Muscle layer of duodenum (tissue), 2 donors: ENCODE data around the gene TMEM163.
"Not testable (repeated sequence)": the region's sequence is repeated elsewhere in the genome, so short reads cannot be mapped to it uniquely, and the experiment has no call there.

Source experiments
- H3K27ac ChIP-seq: one replicate; pipeline ENCODE4 v1.7.0; 2013; ENCODE audit warnings: mild to moderate bottlenecking, low read length
- H3K27me3 ChIP-seq: one replicate; pipeline ENCODE4 v1.7.0; 2013; ENCODE audit warnings: low read depth, mild to moderate bottlenecking, control low read depth, low read length
- H3K36me3 ChIP-seq, 2 donors: one replicate each; pipeline ENCODE4 v1.7.0; 2013; ENCODE audit warnings: low read length in 2 of 2, control low read depth in 1 of 2, mild to moderate bottlenecking in 1 of 2; ENCODE audit not compliant: insufficient read depth in 2 of 2, control insufficient read depth in 1 of 2
- H3K4me1 ChIP-seq, 2 donors: one replicate each; pipeline ENCODE4 v1.7.0; 2013; ENCODE audit warnings: low read length in 2 of 2, mild to moderate bottlenecking in 2 of 2, control low read depth in 1 of 2, moderate library complexity in 1 of 2; ENCODE audit not compliant: insufficient read depth in 2 of 2, control insufficient read depth in 1 of 2
- H3K4me3 ChIP-seq, 2 donors: one replicate each; pipeline ENCODE4 v1.7.0; 2013; ENCODE audit warnings: low read length in 2 of 2, low read depth in 1 of 2, mild to moderate bottlenecking in 1 of 2
- H3K9me3 ChIP-seq, 2 donors: one replicate each; pipeline ENCODE4 v1.7.0; 2013; ENCODE audit warnings: low read length in 2 of 2, control low read depth in 1 of 2, mild to moderate bottlenecking in 1 of 2; ENCODE audit not compliant: control insufficient read depth in 1 of 2
- donor health status: healthy.

TMEM163 gene

GRCh38 chr2:134628453-134628852, 90.3 kb downstream of the TMEM163 start:
- H3K36me3 ChIP-seq: no peaks in the 10 kb centered on the region
- H3K4me3 ChIP-seq: no peak overlapping the region

GRCh38 chr2:134626781-134627180, 92.0 kb downstream of the TMEM163 start:
- Histone ChIP-seq H3K27ac (no peak overlapping the region), H3K4me1 (no peaks in the 10 kb centered on the region), H3K36me3 (no peaks in the 10 kb centered on the region), H3K9me3 (no peaks in the 10 kb centered on the region), H3K27me3 (no peaks in the 10 kb centered on the region), H3K4me3 (no peak overlapping the region)

More at GRCh38 chr2:134628453-134628852, 90.3 kb downstream of the TMEM163 start:
- Histone ChIP-seq H3K27ac (no peak overlapping the region), H3K27me3 (no peaks in the 10 kb centered on the region), H3K4me1 (no peaks in the 10 kb centered on the region), H3K9me3 (no peaks in the 10 kb centered on the region)

- H3K4me1 ChIP-seq: no peaks in the 10 kb centered on the region
- no peaks in the 10 kb centered on the region for H3K9me3 ChIP-seq
- H3K27me3 ChIP-seq: no peaks in the 10 kb centered on the region
- H3K36me3 ChIP-seq: no peaks in the 10 kb centered on the region
- H3K4me3 ChIP-seq: no peak overlapping the region
- H3K27ac ChIP-seq: no peak overlapping the region
These were observed 93.5 kb downstream of the TMEM163 start for GRCh38 chr2:134625311-134625710.

- Histone ChIP-seq H3K4me3 (no peak overlapping the region), H3K27me3 (no peaks in the 10 kb centered on the region), H3K9me3 (peaks cover 4 to 9% of the 10 kb centered on the region in 2 donors), H3K27ac (no peak overlapping the region), H3K36me3 (no peaks in the 10 kb centered on the region), H3K4me1 (no peaks in the 10 kb centered on the region)
These were observed 95.0 kb downstream of the TMEM163 start for GRCh38 chr2:134623796-134624195.

GRCh38 chr2:134623046-134623445, 95.8 kb downstream of the TMEM163 start:
- Histone ChIP-seq H3K4me3 (no peak overlapping the region), H3K27ac (no peak overlapping the region), H3K27me3 (no peaks in the 10 kb centered on the region), H3K9me3 (peaks cover 4 to 9% of the 10 kb centered on the region in 2 donors), H3K4me1 (no peaks in the 10 kb centered on the region), H3K36me3 (no peaks in the 10 kb centered on the region)

- peaks cover 4 to 9% of the 10 kb centered on the region in 2 donors for H3K9me3 ChIP-seq
- no peaks in the 10 kb centered on the region for H3K36me3 ChIP-seq
- no peak overlapping the region for H3K27ac ChIP-seq
- no peaks in the 10 kb centered on the region for H3K4me1 ChIP-seq
- H3K4me3 ChIP-seq: no peak overlapping the region
- no peaks in the 10 kb centered on the region for H3K27me3 ChIP-seq
These were observed 96.7 kb downstream of the TMEM163 start for GRCh38 chr2:134621939-134622705.

- Histone ChIP-seq H3K27me3 (no peaks in the 10 kb centered on the region), H3K9me3 (peaks cover 4 to 9% of the 10 kb centered on the region in 2 donors), H3K4me3 (no peak overlapping the region), H3K4me1 (no peaks in the 10 kb centered on the region), H3K36me3 (no peaks in the 10 kb centered on the region), H3K27ac (no peak overlapping the region)
These were observed 99.5 kb downstream of the TMEM163 start for GRCh38 chr2:134619250-134619649.

- not testable (repeated sequence) for H3K4me1 ChIP-seq, H3K27ac ChIP-seq, H3K4me3 ChIP-seq, H3K36me3 ChIP-seq, H3K27me3 ChIP-seq
- H3K9me3 ChIP-seq: peaks cover 4 to 18% of the 10 kb centered on the region in 2 donors
These were observed 103.3 kb downstream of the TMEM163 start for GRCh38 chr2:134615480-134615879.

- no peaks in the 10 kb centered on the region for H3K4me1 ChIP-seq
- no peaks in the 10 kb centered on the region for H3K27me3 ChIP-seq
- H3K27ac ChIP-seq: no peak overlapping the region
- no peak overlapping the region for H3K4me3 ChIP-seq
- H3K9me3 ChIP-seq: peaks cover 0 to 9% of the 10 kb centered on the region in 2 donors
- H3K36me3 ChIP-seq: no peaks in the 10 kb centered on the region
These were observed 107.5 kb downstream of the TMEM163 start for GRCh38 chr2:134611316-134611715.

GRCh38 chr2:134610871-134611270, 107.9 kb downstream of the TMEM163 start:
- H3K4me1 ChIP-seq: no peaks in the 10 kb centered on the region
- no peaks in the 10 kb centered on the region for H3K27me3 ChIP-seq
- peaks cover 0 to 9% of the 10 kb centered on the region in 2 donors for H3K9me3 ChIP-seq
- no peaks in the 10 kb centered on the region for H3K36me3 ChIP-seq
- H3K4me3 ChIP-seq: no peak overlapping the region
- no peak overlapping the region for H3K27ac ChIP-seq

GRCh38 chr2:134609924-134610513, 108.8 kb downstream of the TMEM163 start:
- H3K4me3 ChIP-seq: no peak overlapping the region
- H3K4me1 ChIP-seq: no peaks in the 10 kb centered on the region
- H3K9me3 ChIP-seq: peaks cover 0 to 9% of the 10 kb centered on the region in 2 donors
- H3K27ac ChIP-seq: no peak overlapping the region
- H3K27me3 ChIP-seq: no peaks in the 10 kb centered on the region
- H3K36me3 ChIP-seq: no peaks in the 10 kb centered on the region
